Keratinocyte (primary cell): ENCODE data around the gene SLC7A1. TPM values are rescaled to one million over a fixed set of nuclear protein-coding genes. Genes with fewer than 3 reads are reported as not detected.

Experiments used
- DNase-seq: peaks from one replicate; pipeline ENCODE4 v3.0.0-alpha.2; 2011; ENCODE audit warnings: low read depth, missing footprints, low spot score
- FAIRE-seq: peaks from 2 replicates; lab custom pipeline; 2011; peaks lifted over from hg19 to GRCh38; lab: Jason Lieb, UNC
- H2AFZ ChIP-seq: 2 replicates; pipeline ENCODE4 v1.6.0; 2012; ENCODE audit warnings: low read length, control low read depth, inconsistent platforms; ENCODE audit not compliant: control insufficient read depth
- H3K27ac ChIP-seq: 2 replicates; pipeline ENCODE4 v1.5.1; 2011; ENCODE audit warnings: low read length; ENCODE audit not compliant: control insufficient read depth, insufficient read depth
- H3K27me3 ChIP-seq: 3 replicates; pipeline ENCODE4 v1.6.0; 2011; ENCODE audit warnings: low read length; ENCODE audit not compliant: control insufficient read depth, insufficient read depth; ENCODE audit errors: extremely low read depth
- H3K36me3 ChIP-seq, 2 experiments: 2 replicates in 1 of 2; 3 replicates in 1 of 2; pipeline ENCODE4 v1.5.1; 2011; ENCODE audit warnings: low read length in 2 of 2, mild to moderate bottlenecking in 1 of 2; ENCODE audit not compliant: control insufficient read depth in 2 of 2, insufficient read depth in 2 of 2; ENCODE audit errors: extremely low read depth in 1 of 2
- H3K4me1 ChIP-seq: 3 replicates; pipeline ENCODE4 v1.5.1; 2011; ENCODE audit warnings: low read length; ENCODE audit not compliant: control insufficient read depth, insufficient read depth; ENCODE audit errors: extremely low read depth
- H3K4me2 ChIP-seq: 3 replicates; pipeline ENCODE4 v1.6.0; 2011; ENCODE audit warnings: low read depth, low read length; ENCODE audit not compliant: control insufficient read depth, insufficient read depth; ENCODE audit errors: extremely low read depth
- H3K4me3 ChIP-seq, 3 experiments: fragments of 200-600 bp in 1 of 3; sonication (generic) in 1 of 3; 2 replicates in 2 of 3; 3 replicates in 1 of 3; pipeline ENCODE4 v1.5.1; 2011 to 2016; ENCODE audit warnings: low read length in 3 of 3, mild to moderate bottlenecking in 3 of 3, control low read depth in 2 of 3, inconsistent platforms in 1 of 3, low read depth in 1 of 3, mixed read lengths in 1 of 3, mixed run types in 1 of 3, moderate library complexity in 1 of 3; ENCODE audit not compliant: control insufficient read depth in 2 of 3, insufficient read depth in 2 of 3; ENCODE audit errors: extremely low read depth in 1 of 3
- H3K79me2 ChIP-seq: 2 replicates; pipeline ENCODE4 v1.6.0; 2012; ENCODE audit warnings: low read length; ENCODE audit not compliant: control insufficient read depth, insufficient read depth
- H3K9ac ChIP-seq: 3 replicates; pipeline ENCODE4 v1.6.0; 2011; ENCODE audit warnings: low read length; ENCODE audit not compliant: control insufficient read depth, insufficient read depth; ENCODE audit errors: extremely low read depth
- H3K9me1 ChIP-seq: 3 replicates; pipeline ENCODE4 v1.6.0; 2011; ENCODE audit warnings: low read length; ENCODE audit not compliant: control insufficient read depth, insufficient read depth; ENCODE audit errors: extremely low read depth
- H3K9me3 ChIP-seq: 2 replicates; pipeline ENCODE4 v1.5.1; 2012; ENCODE audit warnings: low read depth, low read length; ENCODE audit not compliant: control insufficient read depth
- H4K20me1 ChIP-seq: 3 replicates; pipeline ENCODE4 v1.6.0; 2011; ENCODE audit warnings: low read length; ENCODE audit not compliant: control insufficient read depth, insufficient read depth; ENCODE audit errors: extremely low read depth
- CTCF ChIP-seq, 3 experiments: IDR thresholded peaks in 1 of 3; conservative IDR thresholded peaks in 1 of 3; optimal IDR thresholded peaks in 1 of 3; 2 replicates in 2 of 3; 3 replicates in 1 of 3; pipeline versions ENCODE3 to v1.5.1; 2011; ENCODE audit warnings: low read length in 3 of 3, mild to moderate bottlenecking in 3 of 3, moderate library complexity in 2 of 3, control low read depth in 1 of 3, inconsistent platforms in 1 of 3; ENCODE audit not compliant: insufficient read depth in 2 of 3; ENCODE audit errors: extremely low read depth in 1 of 3
- EZH2 ChIP-seq: IDR thresholded peaks from one replicate; pipeline ENCODE4 v1.6.1; 2012; ENCODE audit warnings: inconsistent platforms, mild to moderate bottlenecking, low read length, moderate library complexity
- dilution Hi-C: fragments of 300-500 bp; cut with MboI; formaldehyde crosslinking; loops from one replicate; pipeline ENCODE4 v1.7.0; 2020; ENCODE audit warnings: low sequenced_read_pairs; ENCODE audit not compliant: extremely low pct_ligation_motif_present
- polyA plus RNA-seq, 5 experiments: library from polyadenylated mRNA; depleted of rRNA in 3 of 5; stranded (reverse) in 3 of 5; stranded (forward) in 1 of 5; unstranded in 1 of 5; fragments of >200 nt; gene quantifications; 1 replicate in 1 of 5; 2 replicates in 3 of 5; 3 replicates in 1 of 5; pipeline versions ENCODE4 v1.2.1 to v1.2.3, GENCODE V29; 2011 to 2012; ENCODE audit warnings: missing spikeins in 2 of 5, low read depth in 1 of 5, low replicate concordance in 1 of 5

Gene SLC7A1
- polyA plus RNA-seq, 1 donor (not counting 4 experiments of a cell fraction or from before 2014, with no cell fraction given), result 41.5 TPM

GRCh38 chr13:29624997-29625396, 29.5 kb upstream of the SLC7A1 start:
- DNase-seq (no peak), FAIRE-seq (no peak)
- Histone ChIP-seq H3K4me2 (no peak overlapping the region), H4K20me1 (no peaks in the 10 kb centered on the region), H3K9me3 (no peaks in the 10 kb centered on the region), H3K9me1 (no peaks in the 10 kb centered on the region), H3K4me1 (peaks cover 19% of the 10 kb centered on the region), H3K27ac (no peak overlapping the region), H3K79me2 (no peaks in the 10 kb centered on the region), H2AFZ (no peak overlapping the region), H3K27me3 (no peaks in the 10 kb centered on the region), H3K4me3 (no peak overlapping the region), H3K36me3 (no peaks in the 10 kb centered on the region), H3K9ac (no peak overlapping the region)
- dilution Hi-C loops, result no loop called here
- TF ChIP-seq EZH2 (no peak), CTCF (optimal IDR thresholded peaks at IDR 0.05 in 1 of 3, IDR thresholded peaks at IDR 0.05 in 1 of 3, conservative IDR thresholded peaks at IDR 0.05 in 1 of 3; ENCODE audit: extremely low read depth in 1 of 3, insufficient read depth in 2 of 3, low read length in 3 of 3) (no peak)

- Histone ChIP-seq H3K27me3 (no peaks in the 10 kb centered on the region), H3K36me3 (no peaks in the 10 kb centered on the region), H2AFZ (no peak overlapping the region), H3K4me1 (peaks cover 19% of the 10 kb centered on the region), H4K20me1 (no peaks in the 10 kb centered on the region), H3K27ac (no peak overlapping the region), H3K9me3 (no peaks in the 10 kb centered on the region), H3K9me1 (no peaks in the 10 kb centered on the region), H3K9ac (no peak overlapping the region), H3K4me2 (no peak overlapping the region), H3K4me3 (no peak overlapping the region), H3K79me2 (no peaks in the 10 kb centered on the region)
- FAIRE-seq (no peak), DNase-seq (no peak)
- no peak for TF ChIP-seq EZH2
- no peak for TF ChIP-seq CTCF (optimal IDR thresholded peaks at IDR 0.05 in 1 of 3, IDR thresholded peaks at IDR 0.05 in 1 of 3, conservative IDR thresholded peaks at IDR 0.05 in 1 of 3; ENCODE audit: extremely low read depth in 1 of 3, insufficient read depth in 2 of 3, low read length in 3 of 3)
- dilution Hi-C loops, result no loop called here
Measured at GRCh38 chr13:29621841-29622240, 26.4 kb upstream of the SLC7A1 start.
